Measurements from ENCODE around the gene PBX1.

GRCh38 chr1:164771619-164772361 lies 212.8 kb downstream of the PBX1 start:
- no peak for TF ChIP-seq RCOR1 (IDR thresholded peaks at IDR 0.05; ENCODE audit: insufficient replicate concordance, low read length)
- TF ChIP-seq, protein P1, sequence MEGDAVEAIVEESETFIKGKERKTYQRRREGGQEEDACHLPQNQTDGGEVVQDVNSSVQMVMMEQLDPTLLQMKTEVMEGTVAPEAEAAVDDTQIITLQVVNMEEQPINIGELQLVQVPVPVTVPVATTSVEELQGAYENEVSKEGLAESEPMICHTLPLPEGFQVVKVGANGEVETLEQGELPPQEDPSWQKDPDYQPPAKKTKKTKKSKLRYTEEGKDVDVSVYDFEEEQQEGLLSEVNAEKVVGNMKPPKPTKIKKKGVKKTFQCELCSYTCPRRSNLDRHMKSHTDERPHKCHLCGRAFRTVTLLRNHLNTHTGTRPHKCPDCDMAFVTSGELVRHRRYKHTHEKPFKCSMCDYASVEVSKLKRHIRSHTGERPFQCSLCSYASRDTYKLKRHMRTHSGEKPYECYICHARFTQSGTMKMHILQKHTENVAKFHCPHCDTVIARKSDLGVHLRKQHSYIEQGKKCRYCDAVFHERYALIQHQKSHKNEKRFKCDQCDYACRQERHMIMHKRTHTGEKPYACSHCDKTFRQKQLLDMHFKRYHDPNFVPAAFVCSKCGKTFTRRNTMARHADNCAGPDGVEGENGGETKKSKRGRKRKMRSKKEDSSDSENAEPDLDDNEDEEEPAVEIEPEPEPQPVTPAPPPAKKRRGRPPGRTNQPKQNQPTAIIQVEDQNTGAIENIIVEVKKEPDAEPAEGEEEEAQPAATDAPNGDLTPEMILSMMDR (conservative IDR thresholded peaks at IDR 0.05; ENCODE audit: low read depth, low read length): no peak
- TF ChIP-seq BHLHE40 (IDR thresholded peaks at IDR 0.05; ENCODE audit: low read depth, low read length): no peak
- no peak for TF ChIP-seq POLR2A (IDR thresholded peaks at IDR 0.05; ENCODE audit: low read depth, low read length)
- TF ChIP-seq RFX5 (IDR thresholded peaks at IDR 0.05; ENCODE audit: low read depth, low read length): no peak
- TF ChIP-seq CEBPB (IDR thresholded peaks at IDR 0.05; ENCODE audit: low read depth, low read length): peak; percentile 65
- TF ChIP-seq MAFK (IDR thresholded peaks at IDR 0.05; ENCODE audit: low read depth, low read length): no peak
